Activated naive CD4-positive, alpha-beta T cell treated with anti-CD3 and anti-CD28 coated beads for 36 hours (primary cell): ENCODE results near the gene LIPE. TPM values are rescaled to one million over a fixed set of nuclear protein-coding genes. Genes with fewer than 3 reads are reported as not detected.

Experiments used
- CTCF ChIA-PET: fragments of 350-600 bp; sonication (Branson Sonifier 250); formaldehyde crosslinking; loops from one replicate; lab custom pipeline; 2021; ENCODE audit warnings: antibody characterized with exemption; lab: Charles Lee
- DNase-seq: peaks from one replicate; pipeline ENCODE4 v3.0.0-alpha.2; 2020
- H3K27ac Mint-ChIP-seq: one replicate; pipeline ENCODE4 v1.8.0; 2021; ENCODE audit warnings: mild to moderate bottlenecking, mixed read lengths
- H3K27me3 Mint-ChIP-seq: one replicate; pipeline ENCODE4 v1.8.0; 2021; ENCODE audit warnings: low read depth, mixed read lengths
- H3K36me3 Mint-ChIP-seq: one replicate; pipeline ENCODE4 v1.8.0; 2021; ENCODE audit warnings: low read depth, mixed read lengths
- H3K4me1 Mint-ChIP-seq: one replicate; pipeline ENCODE4 v1.8.0; 2021; ENCODE audit warnings: low read depth, mixed read lengths
- H3K4me3 Mint-ChIP-seq: one replicate; pipeline ENCODE4 v1.8.0; 2021; ENCODE audit warnings: mild to moderate bottlenecking, moderate library complexity, mixed read lengths
- H3K9me3 Mint-ChIP-seq: one replicate; pipeline ENCODE4 v1.8.0; 2021; ENCODE audit warnings: mixed read lengths
- intact Hi-C: fragments of 100-400 bp; cut with micrococcal nuclease; formaldehyde crosslinking; loops from one replicate; pipeline ENCODE4 v1.15.1; 2023
- total RNA-seq, 2 experiments: library from RNA; stranded (reverse); gene quantifications; one replicate each; pipeline ENCODE4 v1.2.3, GENCODE V29; 2021

LIPE gene
- total RNA-seq: 10 to 100 TPM; 30.2 to 32.5 TPM

- Mint-ChIP-seq H3K4me1 (peaks cover 7% of the 10 kb centered on the region), H3K27me3 (no peaks in the 10 kb centered on the region), H3K36me3 (no peaks in the 10 kb centered on the region), H3K9me3 (no peaks in the 10 kb centered on the region), H3K4me3 (no peak within 1 kb of the TSS), H3K27ac (no peak within 1 kb of the TSS)
- intact Hi-C loops: no loop called here
- no peak for DNase-seq
- CTCF ChIA-PET: interaction anchor here (1.1 kb wide), 1 partner anchor 11 kb away, joined by 8 read pairs; no protein-coding TSS in a partner anchor
These were observed at the start of gene LIPE for GRCh38 chr19:42427313-42427712. LIPE (minus strand) TSS chr19:42427388; CDS start chr19:42427149, 239 bp downstream.

DNA sequence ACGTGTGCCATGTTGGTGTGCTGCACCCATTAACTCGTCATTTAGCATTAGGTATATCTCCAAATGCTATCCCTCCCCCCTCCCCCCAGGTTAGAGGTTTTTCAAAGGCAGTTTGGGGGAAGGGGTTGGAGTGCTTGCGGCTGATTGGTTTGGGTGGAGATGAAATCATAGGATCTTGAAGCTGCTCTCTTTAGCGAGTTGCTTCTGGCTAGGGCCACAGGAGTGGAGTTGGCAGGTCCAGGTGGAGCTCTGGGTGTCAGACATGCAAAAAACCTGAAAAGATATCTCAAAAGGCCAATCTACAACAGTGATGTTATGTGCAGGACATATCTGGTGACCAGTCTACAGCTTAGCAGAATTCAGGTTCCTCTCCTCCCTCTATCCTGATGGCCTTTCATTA lies 48.2 kb upstream of the LIPE start:
- Mint-ChIP-seq H3K9me3 (no peaks in the 10 kb centered on the region), H3K4me1 (peaks cover under 1% of the 10 kb centered on the region), H3K36me3 (no peaks in the 10 kb centered on the region), H3K27me3 (no peaks in the 10 kb centered on the region), H3K4me3 (no peak overlapping the region), H3K27ac (no peak overlapping the region)
- CTCF ChIA-PET: interaction anchor here (0.7 kb wide), 1 partner anchor 34 kb away, joined by 3 read pairs; no protein-coding TSS in a partner anchor
- intact Hi-C loops: no loop called here
- DNase-seq: no peak

DNA sequence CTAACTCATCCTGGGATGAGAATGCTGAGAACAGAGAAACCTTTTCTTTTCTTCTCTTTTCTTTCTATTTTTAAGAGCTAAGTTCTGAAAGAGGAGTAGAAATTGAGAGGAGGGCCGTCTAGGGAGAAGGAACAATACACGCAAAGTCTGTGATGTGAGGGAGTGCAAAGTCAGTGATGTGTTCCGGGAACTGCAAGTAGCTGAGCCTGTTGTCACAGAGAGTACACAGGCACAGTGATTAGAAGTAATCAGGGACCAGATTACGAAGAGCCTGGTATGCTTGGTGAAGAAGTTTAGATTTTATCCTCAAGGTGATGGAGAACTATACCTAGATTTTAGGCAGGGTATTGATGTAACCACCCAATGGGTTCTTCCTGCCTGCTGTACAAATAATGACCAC lies 47.6 kb upstream of the LIPE start:
- CTCF ChIA-PET: no interaction called here
- H3K27ac Mint-ChIP-seq: no peak overlapping the region
- H3K4me3 Mint-ChIP-seq: no peak overlapping the region
- peaks cover under 1% of the 10 kb centered on the region for H3K4me1 Mint-ChIP-seq
- no peaks in the 10 kb centered on the region for H3K36me3 Mint-ChIP-seq
- intact Hi-C loops: no loop called here
- no peaks in the 10 kb centered on the region for H3K9me3 Mint-ChIP-seq
- no peaks in the 10 kb centered on the region for H3K27me3 Mint-ChIP-seq
- DNase-seq: no peak

DNA sequence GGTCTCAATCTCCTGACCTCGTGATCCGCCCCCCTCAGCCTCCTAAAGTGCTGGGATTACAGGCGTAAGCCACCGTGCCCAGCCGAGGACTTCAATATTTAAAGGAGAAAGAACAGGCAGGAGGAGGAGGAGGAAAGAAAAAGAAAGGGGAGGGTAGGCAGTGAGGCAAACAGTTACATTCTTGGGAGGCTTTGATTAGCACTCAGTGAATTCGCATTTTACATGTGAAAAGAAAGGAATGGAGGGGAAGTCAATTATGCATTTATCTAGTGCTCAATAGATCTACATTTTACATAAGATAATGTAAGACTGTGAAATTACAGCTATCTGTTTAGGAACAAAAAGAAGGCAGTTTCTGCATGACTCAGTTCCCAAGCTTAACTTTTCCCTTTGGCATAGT lies 46.5 kb upstream of the LIPE start:
- intact Hi-C loops: no loop called here
- no peak for DNase-seq
- Mint-ChIP-seq H3K36me3 (no peaks in the 10 kb centered on the region), H3K4me3 (no peak overlapping the region), H3K4me1 (peaks cover 2% of the 10 kb centered on the region), H3K9me3 (no peaks in the 10 kb centered on the region), H3K27me3 (no peaks in the 10 kb centered on the region), H3K27ac (no peak overlapping the region)
- CTCF ChIA-PET: interaction anchor here (1.0 to 1.4 kb wide), 2 partner anchors 33 to 55 kb away, joined by 3 read pairs; partner anchors contain the start of gene CEACAM1

DNA sequence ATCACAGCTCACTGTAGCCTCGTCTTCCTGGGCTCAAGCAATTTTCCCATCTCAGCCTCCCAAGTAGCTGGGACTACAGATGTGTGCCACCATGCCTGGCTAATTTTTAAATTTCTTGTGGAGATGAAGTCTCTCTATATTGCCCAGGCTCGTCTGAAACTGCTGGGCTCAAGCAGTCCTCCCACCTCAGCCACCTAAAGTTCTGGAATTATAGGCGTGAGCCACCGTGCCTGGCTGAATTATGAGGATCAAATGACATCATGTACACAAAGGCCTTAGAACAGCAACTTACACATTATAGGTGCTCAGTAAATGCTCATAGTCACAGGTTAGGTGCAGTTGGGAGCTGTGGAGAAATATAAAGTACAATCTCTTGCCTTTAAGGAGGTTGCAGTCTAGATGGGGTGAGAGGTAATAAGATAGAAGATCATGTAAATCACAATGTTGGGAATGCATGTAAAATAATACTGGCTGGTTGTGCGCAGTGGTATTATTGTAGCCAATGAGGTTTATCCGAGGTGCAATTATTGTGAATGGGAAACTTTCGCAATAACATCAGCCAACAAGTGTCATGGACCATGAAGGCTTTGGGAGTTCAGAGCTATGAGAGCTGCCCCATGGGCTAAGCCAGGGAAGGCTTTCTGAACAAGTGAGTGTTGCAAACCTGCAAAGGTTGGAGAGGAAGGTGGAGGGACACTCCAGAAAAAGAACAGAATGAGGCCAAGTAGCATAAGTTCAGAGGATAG lies 45.4 kb upstream of the LIPE start:
- H3K4me3 Mint-ChIP-seq: no peak overlapping the region

GRCh38 chr19:42471554-42472249 lies 44.5 kb upstream of the LIPE start:
- intact Hi-C loops: no loop called here
- H3K27me3 Mint-ChIP-seq: no peaks in the 10 kb centered on the region
- H3K36me3 Mint-ChIP-seq: no peaks in the 10 kb centered on the region
- CTCF ChIA-PET: interaction anchor here (0.6 to 2.5 kb wide), 3 partner anchors 21 to 1256 kb away, joined by 3 to 15 read pairs (median 3); no protein-coding TSS in a partner anchor
- no peak overlapping the region for H3K27ac Mint-ChIP-seq
- DNase-seq: no peak
- H3K4me1 Mint-ChIP-seq: peaks cover 9% of the 10 kb centered on the region
- H3K4me3 Mint-ChIP-seq: no peak overlapping the region
- H3K9me3 Mint-ChIP-seq: no peaks in the 10 kb centered on the region

More for the DNA sequence above, 45.4 kb upstream of the LIPE start:
- CTCF ChIA-PET: interaction anchor here (0.6 to 1.4 kb wide), 3 partner anchors 32 to 1257 kb away, joined by 3 read pairs; partner anchors contain the start of gene CEACAM1
- H3K27me3 Mint-ChIP-seq: no peaks in the 10 kb centered on the region
- H3K4me1 Mint-ChIP-seq: peaks cover 2% of the 10 kb centered on the region
- intact Hi-C loops: no loop called here
- no peak overlapping the region for H3K27ac Mint-ChIP-seq
- no peaks in the 10 kb centered on the region for H3K9me3 Mint-ChIP-seq
- DNase-seq: no peak
- no peaks in the 10 kb centered on the region for H3K36me3 Mint-ChIP-seq

- no peak overlapping the region for H3K4me3 Mint-ChIP-seq
- CTCF ChIA-PET: interaction anchor here (0.6 to 2.5 kb wide), 6 partner anchors 9 to 58 kb away, joined by 3 to 15 read pairs (median 4); partner anchors contain the start of gene CEACAM1
- H3K9me3 Mint-ChIP-seq: no peaks in the 10 kb centered on the region
- intact Hi-C loops: no loop called here
- H3K36me3 Mint-ChIP-seq: no peaks in the 10 kb centered on the region
- H3K27me3 Mint-ChIP-seq: no peaks in the 10 kb centered on the region
- DNase-seq: no peak
- H3K4me1 Mint-ChIP-seq: peaks cover 14% of the 10 kb centered on the region
- H3K27ac Mint-ChIP-seq: no peak overlapping the region
These were observed 42.4 kb upstream of the LIPE start for GRCh38 chr19:42469311-42470235.

DNA sequence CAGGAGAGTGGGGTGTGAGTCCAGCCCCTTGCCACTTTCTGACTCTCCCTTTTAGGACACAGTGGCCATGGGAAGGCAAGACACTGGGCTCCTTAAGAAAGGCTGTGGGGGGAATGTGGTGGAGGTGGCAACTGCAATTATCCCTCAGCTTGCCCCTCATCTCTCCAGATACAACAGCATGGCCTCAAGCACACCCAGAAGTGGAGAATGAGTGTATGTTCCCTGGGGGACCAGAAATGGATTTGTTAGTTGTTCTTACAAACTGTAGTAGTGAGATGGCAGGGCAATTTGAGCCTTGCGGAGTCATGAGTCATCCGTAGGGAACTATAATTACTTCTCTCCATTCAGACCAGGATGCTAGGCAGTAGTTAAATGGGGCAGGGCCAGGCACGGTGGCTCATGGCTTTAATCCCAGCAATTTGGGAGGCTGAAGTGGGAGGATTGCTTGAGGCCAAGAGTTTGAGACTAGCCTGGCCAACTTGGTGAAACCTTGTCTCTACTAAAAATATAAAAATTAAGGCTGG lies 41.1 kb upstream of the LIPE start:
- H3K27me3 Mint-ChIP-seq: no peaks in the 10 kb centered on the region
- no peak overlapping the region for H3K4me3 Mint-ChIP-seq
- CTCF ChIA-PET: interaction anchor here (0.9 to 1.2 kb wide), 2 partner anchors 18 to 60 kb away, joined by 3 to 5 read pairs; partner anchors contain the start of gene CEACAM1
- no peaks in the 10 kb centered on the region for H3K36me3 Mint-ChIP-seq
- intact Hi-C loops: no loop called here
- no peak overlapping the region for H3K27ac Mint-ChIP-seq
- no peaks in the 10 kb centered on the region for H3K9me3 Mint-ChIP-seq
- peaks cover 14% of the 10 kb centered on the region for H3K4me1 Mint-ChIP-seq
- no peak for DNase-seq

- peaks cover 14% of the 10 kb centered on the region for H3K4me1 Mint-ChIP-seq
- no peak overlapping the region for H3K4me3 Mint-ChIP-seq
These were observed 40.1 kb upstream of the LIPE start for GRCh38 chr19:42467183-42467760.

DNA sequence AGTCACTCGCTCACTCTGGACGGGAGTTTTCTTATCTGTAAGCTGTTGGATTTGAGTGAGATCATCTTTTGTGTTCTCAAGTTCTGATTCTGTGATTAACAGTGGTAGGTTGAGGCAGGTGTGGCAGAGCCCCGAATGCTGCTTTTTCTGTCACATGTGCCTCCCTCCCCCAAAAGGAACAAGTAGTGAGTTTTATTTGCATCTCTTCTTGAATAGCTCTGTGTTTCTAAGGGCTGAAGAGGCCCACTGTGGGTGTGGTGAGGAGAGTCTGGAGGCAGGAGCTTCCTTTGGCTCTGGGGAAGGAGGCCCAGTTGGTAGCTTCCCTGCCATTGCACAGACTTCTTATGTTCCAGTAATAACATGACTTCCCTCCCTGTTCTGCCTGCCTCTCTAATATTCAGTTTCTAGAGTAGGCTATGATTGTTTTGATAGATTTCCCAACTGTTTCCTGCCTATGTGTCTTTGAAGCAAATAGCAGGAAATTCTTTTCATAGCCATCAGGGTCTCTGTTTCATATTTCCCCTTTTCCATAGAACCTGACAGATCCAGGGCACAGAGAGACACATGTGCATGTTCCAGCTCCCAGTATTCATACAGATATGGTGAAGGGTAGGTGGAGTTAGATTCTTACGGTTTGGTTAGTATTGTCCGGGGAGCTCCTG lies 39.5 kb upstream of the LIPE start:
- intact Hi-C loops: no loop called here
- no peak overlapping the region for H3K4me3 Mint-ChIP-seq
- DNase-seq: no peak
- no peak overlapping the region for H3K27ac Mint-ChIP-seq
- peaks cover 14% of the 10 kb centered on the region for H3K4me1 Mint-ChIP-seq
- CTCF ChIA-PET: interaction anchor here (0.7 to 2.1 kb wide), 3 partner anchors 16 to 64 kb away, joined by 3 to 11 read pairs (median 5); no protein-coding TSS in a partner anchor
- no peaks in the 10 kb centered on the region for H3K36me3 Mint-ChIP-seq
- no peaks in the 10 kb centered on the region for H3K9me3 Mint-ChIP-seq
- H3K27me3 Mint-ChIP-seq: no peaks in the 10 kb centered on the region

More at GRCh38 chr19:42467183-42467760, 40.1 kb upstream of the LIPE start:
- Mint-ChIP-seq H3K27me3 (no peaks in the 10 kb centered on the region), H3K9me3 (no peaks in the 10 kb centered on the region), H3K27ac (no peak overlapping the region), H3K36me3 (no peaks in the 10 kb centered on the region)
- CTCF ChIA-PET: interaction anchor here (2.1 kb wide), 1 partner anchor 16 kb away, joined by 11 read pairs; no protein-coding TSS in a partner anchor
- DNase-seq: no peak
- intact Hi-C loops: no loop called here

DNA sequence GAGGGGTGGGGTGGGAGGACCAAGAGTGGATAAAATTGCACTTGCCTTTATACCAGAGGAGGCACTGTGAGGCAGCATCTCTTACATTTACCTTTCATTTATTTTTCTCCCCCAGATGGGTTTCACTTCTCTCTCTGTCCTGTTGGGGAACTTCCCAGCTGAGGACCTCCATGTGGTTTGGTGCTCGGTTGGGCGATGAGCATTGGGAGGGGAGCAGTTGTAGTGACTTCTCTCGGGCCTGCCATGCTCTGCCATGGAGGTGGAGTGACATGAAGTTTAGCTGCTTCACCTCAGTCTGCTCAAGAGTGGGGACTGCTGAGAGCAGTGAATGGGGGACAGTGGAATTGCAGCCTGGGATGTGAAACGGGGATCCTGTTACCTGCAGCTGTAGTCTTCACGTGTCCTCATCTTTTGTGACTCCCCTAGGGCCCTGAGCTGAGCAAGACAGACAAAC lies 38.7 kb upstream of the LIPE start:
- Mint-ChIP-seq H3K4me1 (peaks cover 14% of the 10 kb centered on the region), H3K36me3 (no peaks in the 10 kb centered on the region), H3K9me3 (no peaks in the 10 kb centered on the region), H3K27me3 (no peaks in the 10 kb centered on the region), H3K27ac (no peak overlapping the region), H3K4me3 (no peak overlapping the region)
- CTCF ChIA-PET: interaction anchor here (0.8 to 2.1 kb wide), 2 partner anchors 15 to 25 kb away, joined by 3 to 11 read pairs; no protein-coding TSS in a partner anchor
- intact Hi-C loops: no loop called here
- DNase-seq: no peak
